Liver (tissue), 9 donors: ENCODE measurements around the gene USP24. TPM values are rescaled to one million over a fixed set of nuclear protein-coding genes. Genes with fewer than 3 reads are reported as not detected.

Experiments used
- DNase-seq: peaks from one replicate; pipeline ENCODE4 v3.0.0-alpha.2; 2017; ENCODE audit warnings: low spot score
- H3K27ac ChIP-seq, 2 donors: one replicate each; pipeline ENCODE4 v1.7.0; 2013; ENCODE audit warnings: inconsistent platforms in 2 of 2, low read length in 2 of 2, control low read depth in 1 of 2, low read depth in 1 of 2, mild to moderate bottlenecking in 1 of 2
- H3K27me3 ChIP-seq, 4 donors: one replicate each; pipeline versions ENCODE4 v1.6.1 to v1.7.0; 2013; ENCODE audit warnings: low read length in 3 of 4, inconsistent platforms in 1 of 4, mild to moderate bottlenecking in 1 of 4, moderate library complexity in 1 of 4; ENCODE audit not compliant: control insufficient read depth in 4 of 4, insufficient read depth in 4 of 4
- H3K36me3 ChIP-seq, 4 donors: one replicate each; pipeline versions ENCODE4 v1.6.1 to v1.7.0; 2013; ENCODE audit warnings: low read length in 3 of 4, mild to moderate bottlenecking in 3 of 4, low read depth in 1 of 4, moderate library complexity in 1 of 4; ENCODE audit not compliant: control insufficient read depth in 4 of 4, insufficient read depth in 3 of 4
- H3K4me1 ChIP-seq, 4 donors: one replicate each; pipeline versions ENCODE4 v1.6.1 to v1.7.0; 2013; ENCODE audit warnings: low read length in 3 of 4, mild to moderate bottlenecking in 3 of 4, moderate library complexity in 1 of 4; ENCODE audit not compliant: control insufficient read depth in 4 of 4, insufficient read depth in 4 of 4
- H3K4me3 ChIP-seq, 3 donors: one replicate each; pipeline versions ENCODE4 v1.6.1 to v1.7.0; 2013; ENCODE audit warnings: low read length in 3 of 3, control low read depth in 1 of 3, low read depth in 1 of 3, mild to moderate bottlenecking in 1 of 3
- H3K9ac ChIP-seq, 2 donors: one replicate each; pipeline ENCODE4 v1.7.0; 2013; ENCODE audit warnings: low read length in 2 of 2, mild to moderate bottlenecking in 2 of 2, moderate library complexity in 2 of 2, control low read depth in 1 of 2, low read depth in 1 of 2
- H3K9me3 ChIP-seq, 4 donors: one replicate each; pipeline versions ENCODE4 v1.6.1 to v1.7.0; 2013; ENCODE audit warnings: low read length in 3 of 4; ENCODE audit not compliant: control insufficient read depth in 4 of 4
- FOXA1 ChIP-seq: IDR thresholded peaks from 2 replicates; pipeline ENCODE4 v1.6.1; 2016; ENCODE audit warnings: antibody characterized with exemption
- FOXA2 ChIP-seq: IDR thresholded peaks from 2 replicates; pipeline ENCODE4 v1.6.1; 2016; ENCODE audit warnings: antibody characterized with exemption
- GABPA ChIP-seq, 2 donors: IDR thresholded peaks in 1 of 2; conservative IDR thresholded peaks in 1 of 2; 2 replicates each; pipeline ENCODE4 v1.6.1; 2016; ENCODE audit warnings: antibody characterized with exemption in 2 of 2, mild to moderate bottlenecking in 1 of 2, moderate library complexity in 1 of 2
- HNF4G ChIP-seq: IDR thresholded peaks from 2 replicates; pipeline ENCODE4 v1.6.1; 2016; ENCODE audit warnings: antibody characterized with exemption
- JUND ChIP-seq, 2 donors: IDR thresholded peaks; 2 replicates each; pipeline ENCODE4 v1.6.1; 2016; ENCODE audit warnings: antibody characterized with exemption in 2 of 2
- NR2F2 ChIP-seq: IDR thresholded peaks from 2 replicates; pipeline ENCODE4 v1.6.1; 2016; ENCODE audit warnings: antibody characterized with exemption
- TAF1 ChIP-seq: conservative IDR thresholded peaks from 2 replicates; pipeline ENCODE4 v1.6.1; 2016; ENCODE audit warnings: antibody characterized with exemption, mild to moderate bottlenecking
- YY1 ChIP-seq: IDR thresholded peaks from 2 replicates; pipeline ENCODE4 v1.6.1; 2016; ENCODE audit warnings: antibody characterized with exemption, mild to moderate bottlenecking
- WGBS: extraction: QIAGEN DNeasy Blood & Tissue Kit; methylation state at CpG from one replicate; pipeline ENCODE4 v1.1.7; 2013; 5-methylcytosine and 5-hydroxymethylcytosine counted together
- polyA plus RNA-seq, 2 donors: library from polyadenylated mRNA; stranded (reverse) in 1 of 2; unstranded in 1 of 2; fragments of 200-250 nt in 1 of 2; fragments of >200 nt in 1 of 2; fragmentation: Nextera tagmentation in 1 of 2; extraction: Ambion mirVana in 1 of 2; gene quantifications; one replicate each; pipeline versions ENCODE4 v1.2.1 to v1.2.3, GENCODE V29; 2013 to 2015
- total RNA-seq, 2 donors: library from RNA; depleted of rRNA; stranded (reverse); fragments of >200 nt; gene quantifications; one replicate each; pipeline ENCODE4 v1.2.3, GENCODE V29; 2014
- TF ChIP-seq, protein P1 (sequence below): IDR thresholded peaks from 2 replicates; pipeline ENCODE4 v1.6.1; 2016; ENCODE audit warnings: antibody characterized with exemption
- TF ChIP-seq, protein P2 (sequence below): fragments of 150-350 bp; IDR thresholded peaks from 2 replicates; pipeline ENCODE4 v1.5.1; 2017; ENCODE audit warnings: improper control_type of control experiment, low read depth, low read length; ENCODE audit not compliant: missing input control
- TF ChIP-seq, protein P3 (sequence below): IDR thresholded peaks from 2 replicates; pipeline ENCODE4 v1.6.1; 2016; ENCODE audit warnings: antibody characterized with exemption, mild to moderate bottlenecking
- donor health status: healthy.
- donor health status: healthy.
- donor health status: healthy.
- donor health status: healthy.
- donor health status: healthy.

The USP24 gene
- total and polyA plus RNA-seq, 4 donors, result 7.0 to 75.8 (median 20.3) TPM

DNA sequence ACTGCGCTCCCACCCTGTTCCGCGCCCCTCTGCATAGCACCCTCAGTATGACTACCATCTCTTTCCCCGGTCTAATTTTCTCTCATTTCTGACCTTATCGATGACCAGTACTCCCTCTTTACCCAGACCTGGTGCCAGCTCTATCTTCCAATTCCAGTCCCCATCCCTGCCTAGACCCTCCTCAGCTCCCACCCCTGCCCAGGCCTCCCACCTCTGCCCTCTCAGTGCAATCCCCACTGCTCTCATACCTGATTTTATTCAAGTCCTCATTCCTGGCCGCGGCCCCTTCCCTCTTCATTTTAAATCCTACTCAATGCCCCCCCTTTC, 1.3 kb downstream of the USP24 start:
- no peak for TF ChIP-seq GABPA (IDR thresholded peaks at IDR 0.05 in 1 of 2, conservative IDR thresholded peaks at IDR 0.05 in 1 of 2)
- no peak for TF ChIP-seq FOXA2
- TF ChIP-seq, protein P1, sequence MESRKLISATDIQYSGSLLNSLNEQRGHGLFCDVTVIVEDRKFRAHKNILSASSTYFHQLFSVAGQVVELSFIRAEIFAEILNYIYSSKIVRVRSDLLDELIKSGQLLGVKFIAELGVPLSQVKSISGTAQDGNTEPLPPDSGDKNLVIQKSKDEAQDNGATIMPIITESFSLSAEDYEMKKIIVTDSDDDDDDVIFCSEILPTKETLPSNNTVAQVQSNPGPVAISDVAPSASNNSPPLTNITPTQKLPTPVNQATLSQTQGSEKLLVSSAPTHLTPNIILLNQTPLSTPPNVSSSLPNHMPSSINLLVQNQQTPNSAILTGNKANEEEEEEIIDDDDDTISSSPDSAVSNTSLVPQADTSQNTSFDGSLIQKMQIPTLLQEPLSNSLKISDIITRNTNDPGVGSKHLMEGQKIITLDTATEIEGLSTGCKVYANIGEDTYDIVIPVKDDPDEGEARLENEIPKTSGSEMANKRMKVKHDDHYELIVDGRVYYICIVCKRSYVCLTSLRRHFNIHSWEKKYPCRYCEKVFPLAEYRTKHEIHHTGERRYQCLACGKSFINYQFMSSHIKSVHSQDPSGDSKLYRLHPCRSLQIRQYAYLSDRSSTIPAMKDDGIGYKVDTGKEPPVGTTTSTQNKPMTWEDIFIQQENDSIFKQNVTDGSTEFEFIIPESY, result no peak
- Histone ChIP-seq H3K36me3 (no peaks in the 10 kb centered on the region), H3K4me3 (peak overlapping the region; percentile 85 to 96 (median 91)), H3K4me1 (peaks cover 11 to 42% (median 33%) of the 10 kb centered on the region in 4 donors), H3K27ac (peak overlapping the region in 1 of 2 donors; percentile 35), H3K9me3 (no peaks in the 10 kb centered on the region), H3K27me3 (no peaks in the 10 kb centered on the region), H3K9ac (peak overlapping the region; percentile 28 to 65)
- DNase-seq, result peak; percentile 56
- 29% methylated on average over 7 of the region's 7 CpGs for WGBS

DNA sequence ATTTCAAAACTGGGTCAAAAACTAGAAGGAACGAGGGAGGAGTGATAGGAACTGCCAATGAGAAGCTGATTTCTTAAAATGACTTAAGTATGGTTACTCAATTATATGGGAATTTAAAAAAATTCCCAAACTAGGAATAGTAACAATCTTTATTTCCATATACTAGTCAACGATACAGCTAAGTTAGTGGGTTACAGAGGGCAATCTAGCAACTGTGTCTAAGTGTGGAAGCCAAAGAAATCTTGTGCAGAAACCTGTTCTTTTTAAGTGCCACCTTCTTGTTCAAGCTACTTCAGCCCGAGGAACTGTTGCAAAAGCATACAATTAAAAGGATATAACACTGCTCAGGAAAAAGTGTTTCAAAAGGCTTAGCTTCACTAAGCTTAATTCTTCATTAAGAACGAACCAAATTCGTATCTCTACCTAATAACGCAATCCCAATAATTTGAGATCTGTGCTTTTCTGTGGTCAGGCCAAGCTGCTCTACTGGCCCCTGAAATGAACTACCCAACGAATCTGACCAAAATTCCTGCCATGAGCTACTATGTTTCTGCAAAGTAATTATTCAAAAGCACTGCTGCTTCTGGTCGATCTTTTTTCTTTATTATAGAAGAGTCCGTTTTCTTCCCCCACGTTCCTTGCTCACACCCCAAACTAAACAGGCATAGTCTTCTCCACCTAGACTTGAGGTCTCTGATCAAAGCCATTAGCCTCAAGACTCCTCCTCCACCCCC, 1.8 kb downstream of the USP24 start:
- Histone ChIP-seq H3K36me3 (no peaks in the 10 kb centered on the region), H3K4me3 (peak overlapping the region; percentile 85 to 96 (median 91)), H3K9ac (peak overlapping the region in 1 of 2 donors; percentile 28), H3K4me1 (peaks cover 11 to 42% (median 33%) of the 10 kb centered on the region in 4 donors), H3K27me3 (no peaks in the 10 kb centered on the region), H3K27ac (peak overlapping the region in 1 of 2 donors; percentile 35), H3K9me3 (no peaks in the 10 kb centered on the region)
- no peak for DNase-seq
- WGBS, result 49% methylated on average over 10 of the region's 10 CpGs
- TF ChIP-seq, protein P2, sequence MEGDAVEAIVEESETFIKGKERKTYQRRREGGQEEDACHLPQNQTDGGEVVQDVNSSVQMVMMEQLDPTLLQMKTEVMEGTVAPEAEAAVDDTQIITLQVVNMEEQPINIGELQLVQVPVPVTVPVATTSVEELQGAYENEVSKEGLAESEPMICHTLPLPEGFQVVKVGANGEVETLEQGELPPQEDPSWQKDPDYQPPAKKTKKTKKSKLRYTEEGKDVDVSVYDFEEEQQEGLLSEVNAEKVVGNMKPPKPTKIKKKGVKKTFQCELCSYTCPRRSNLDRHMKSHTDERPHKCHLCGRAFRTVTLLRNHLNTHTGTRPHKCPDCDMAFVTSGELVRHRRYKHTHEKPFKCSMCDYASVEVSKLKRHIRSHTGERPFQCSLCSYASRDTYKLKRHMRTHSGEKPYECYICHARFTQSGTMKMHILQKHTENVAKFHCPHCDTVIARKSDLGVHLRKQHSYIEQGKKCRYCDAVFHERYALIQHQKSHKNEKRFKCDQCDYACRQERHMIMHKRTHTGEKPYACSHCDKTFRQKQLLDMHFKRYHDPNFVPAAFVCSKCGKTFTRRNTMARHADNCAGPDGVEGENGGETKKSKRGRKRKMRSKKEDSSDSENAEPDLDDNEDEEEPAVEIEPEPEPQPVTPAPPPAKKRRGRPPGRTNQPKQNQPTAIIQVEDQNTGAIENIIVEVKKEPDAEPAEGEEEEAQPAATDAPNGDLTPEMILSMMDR, result no peak
- no peak for TF ChIP-seq HNF4G
- no peak for TF ChIP-seq YY1
- TF ChIP-seq NR2F2, result no peak
- TF ChIP-seq, protein P3, sequence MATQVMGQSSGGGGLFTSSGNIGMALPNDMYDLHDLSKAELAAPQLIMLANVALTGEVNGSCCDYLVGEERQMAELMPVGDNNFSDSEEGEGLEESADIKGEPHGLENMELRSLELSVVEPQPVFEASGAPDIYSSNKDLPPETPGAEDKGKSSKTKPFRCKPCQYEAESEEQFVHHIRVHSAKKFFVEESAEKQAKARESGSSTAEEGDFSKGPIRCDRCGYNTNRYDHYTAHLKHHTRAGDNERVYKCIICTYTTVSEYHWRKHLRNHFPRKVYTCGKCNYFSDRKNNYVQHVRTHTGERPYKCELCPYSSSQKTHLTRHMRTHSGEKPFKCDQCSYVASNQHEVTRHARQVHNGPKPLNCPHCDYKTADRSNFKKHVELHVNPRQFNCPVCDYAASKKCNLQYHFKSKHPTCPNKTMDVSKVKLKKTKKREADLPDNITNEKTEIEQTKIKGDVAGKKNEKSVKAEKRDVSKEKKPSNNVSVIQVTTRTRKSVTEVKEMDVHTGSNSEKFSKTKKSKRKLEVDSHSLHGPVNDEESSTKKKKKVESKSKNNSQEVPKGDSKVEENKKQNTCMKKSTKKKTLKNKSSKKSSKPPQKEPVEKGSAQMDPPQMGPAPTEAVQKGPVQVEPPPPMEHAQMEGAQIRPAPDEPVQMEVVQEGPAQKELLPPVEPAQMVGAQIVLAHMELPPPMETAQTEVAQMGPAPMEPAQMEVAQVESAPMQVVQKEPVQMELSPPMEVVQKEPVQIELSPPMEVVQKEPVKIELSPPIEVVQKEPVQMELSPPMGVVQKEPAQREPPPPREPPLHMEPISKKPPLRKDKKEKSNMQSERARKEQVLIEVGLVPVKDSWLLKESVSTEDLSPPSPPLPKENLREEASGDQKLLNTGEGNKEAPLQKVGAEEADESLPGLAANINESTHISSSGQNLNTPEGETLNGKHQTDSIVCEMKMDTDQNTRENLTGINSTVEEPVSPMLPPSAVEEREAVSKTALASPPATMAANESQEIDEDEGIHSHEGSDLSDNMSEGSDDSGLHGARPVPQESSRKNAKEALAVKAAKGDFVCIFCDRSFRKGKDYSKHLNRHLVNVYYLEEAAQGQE, result no peak
- TF ChIP-seq, protein P1, result no peak
- no peak for TF ChIP-seq JUND (IDR thresholded peaks at IDR 0.05)
- TF ChIP-seq FOXA2, result no peak
- no peak for TF ChIP-seq FOXA1
- TF ChIP-seq TAF1, result no peak
